Mesenchymal stem cell (in vitro differentiated cells and primary cell): ENCODE measurements around the gene PPP1R10.

ENCODE experiments used
- DNase-seq: peaks from one replicate; pipeline ENCODE4 v3.0.0-alpha.2; 2013
- H2AFZ ChIP-seq: one replicate; pipeline ENCODE4 v1.6.1; 2013; ENCODE audit warnings: low read depth, mild to moderate bottlenecking, control low read depth, inconsistent platforms, low read length, moderate library complexity
- H2AK5ac ChIP-seq: 2 replicates; pipeline ENCODE4 v1.6.1; 2013; ENCODE audit warnings: low read length, moderate library complexity, mild to moderate bottlenecking, inconsistent platforms; ENCODE audit not compliant: severe bottlenecking
- H2BK120ac ChIP-seq: one replicate; pipeline ENCODE4 v1.6.1; 2013; ENCODE audit warnings: low read depth, mild to moderate bottlenecking, inconsistent platforms, low read length, moderate library complexity
- H2BK12ac ChIP-seq, 2 experiments: one replicate each; pipeline ENCODE4 v1.6.1; 2013; ENCODE audit warnings: inconsistent platforms in 2 of 2, low read length in 2 of 2, mild to moderate bottlenecking in 2 of 2, moderate library complexity in 2 of 2, control low read depth in 1 of 2
- H2BK15ac ChIP-seq: one replicate; pipeline ENCODE4 v1.6.1; 2013; ENCODE audit warnings: mild to moderate bottlenecking, low read depth, inconsistent platforms; ENCODE audit not compliant: poor library complexity, severe bottlenecking
- H2BK5ac ChIP-seq: 2 replicates; pipeline ENCODE4 v1.6.1; 2013; ENCODE audit warnings: low read depth, mild to moderate bottlenecking, low read length, control low read depth, inconsistent platforms; ENCODE audit not compliant: poor library complexity, severe bottlenecking
- H3K14ac ChIP-seq, 2 experiments: one replicate each; pipeline ENCODE4 v1.6.1; 2013; ENCODE audit warnings: inconsistent platforms in 2 of 2, low read length in 2 of 2, control low read depth in 1 of 2, mild to moderate bottlenecking in 1 of 2, moderate library complexity in 1 of 2
- H3K18ac ChIP-seq, 2 experiments: one replicate each; pipeline ENCODE4 v1.6.1; 2013; ENCODE audit warnings: inconsistent platforms in 2 of 2, low read length in 2 of 2, control low read depth in 1 of 2, low read depth in 1 of 2, mild to moderate bottlenecking in 1 of 2
- H3K23ac ChIP-seq, 2 experiments: one replicate each; pipeline ENCODE4 v1.6.1; 2013; ENCODE audit warnings: inconsistent platforms in 2 of 2, low read length in 2 of 2, mild to moderate bottlenecking in 2 of 2, moderate library complexity in 2 of 2, control low read depth in 1 of 2
- H3K27ac ChIP-seq: 2 replicates; pipeline ENCODE4 v1.5.1; 2013; ENCODE audit warnings: mild to moderate bottlenecking, moderate library complexity, low read length, control low read depth, inconsistent platforms; ENCODE audit not compliant: poor library complexity, severe bottlenecking
- H3K27me3 ChIP-seq, 2 experiments: 2 replicates each; pipeline versions ENCODE4 v1.6.1 to v1.7.0; 2013; ENCODE audit warnings: low read length in 2 of 2, mild to moderate bottlenecking in 2 of 2, moderate library complexity in 2 of 2, control low read depth in 1 of 2, inconsistent platforms in 1 of 2; ENCODE audit not compliant: control insufficient read depth in 1 of 2, insufficient read depth in 1 of 2
- H3K36me3 ChIP-seq, 2 experiments: 2 replicates each; pipeline versions ENCODE4 v1.6.1 to v1.7.0; 2013; ENCODE audit warnings: low read length in 2 of 2, control low read depth in 1 of 2, inconsistent platforms in 1 of 2, low read depth in 1 of 2, mild to moderate bottlenecking in 1 of 2; ENCODE audit not compliant: insufficient read depth in 2 of 2, control insufficient read depth in 1 of 2
- H3K4ac ChIP-seq, 2 experiments: one replicate each; pipeline ENCODE4 v1.6.1; 2013; ENCODE audit warnings: inconsistent platforms in 2 of 2, low read length in 2 of 2, mild to moderate bottlenecking in 2 of 2, moderate library complexity in 2 of 2, control low read depth in 1 of 2, low read depth in 1 of 2
- H3K4me1 ChIP-seq: 2 replicates; pipeline ENCODE4 v1.6.1; 2013; ENCODE audit warnings: low read depth, low read length, control low read depth; ENCODE audit not compliant: control insufficient read depth, insufficient read depth
- H3K4me2 ChIP-seq: 2 replicates; pipeline ENCODE4 v1.6.1; 2013; ENCODE audit warnings: low read length, mild to moderate bottlenecking, inconsistent platforms; ENCODE audit not compliant: poor library complexity, severe bottlenecking
- H3K4me3 ChIP-seq, 2 experiments: 2 replicates each; pipeline versions ENCODE4 v1.5.1 to v1.7.0; 2013; ENCODE audit warnings: low read length in 2 of 2, mild to moderate bottlenecking in 2 of 2, control low read depth in 1 of 2, low read depth in 1 of 2; ENCODE audit not compliant: insufficient read depth in 1 of 2
- H3K79me1 ChIP-seq: replicated peaks from 2 replicates; pipeline ENCODE4 v1.6.1; 2013; ENCODE audit warnings: mild to moderate bottlenecking, control low read depth, low read length, inconsistent platforms; ENCODE audit not compliant: poor library complexity, severe bottlenecking
- H3K9ac ChIP-seq: 2 replicates; pipeline ENCODE4 v1.7.0; 2013; ENCODE audit warnings: mild to moderate bottlenecking, low read length, moderate library complexity
- H3K9me3 ChIP-seq: 2 replicates; pipeline ENCODE4 v1.7.0; 2013; ENCODE audit warnings: mild to moderate bottlenecking, low read length; ENCODE audit not compliant: control insufficient read depth
- H4K8ac ChIP-seq: one replicate; pipeline ENCODE4 v1.6.1; 2013; ENCODE audit warnings: inconsistent platforms, mild to moderate bottlenecking, low read length, moderate library complexity
- H4K91ac ChIP-seq: one replicate; pipeline ENCODE4 v1.6.1; 2013; ENCODE audit warnings: mild to moderate bottlenecking, low read length, inconsistent platforms
- WGBS: methylation state at CpG from one replicate; pipeline ENCODE4 v1.1.7; 2013; ENCODE audit warnings: mixed read lengths; 5-methylcytosine and 5-hydroxymethylcytosine counted together

The PPP1R10 gene

DNA sequence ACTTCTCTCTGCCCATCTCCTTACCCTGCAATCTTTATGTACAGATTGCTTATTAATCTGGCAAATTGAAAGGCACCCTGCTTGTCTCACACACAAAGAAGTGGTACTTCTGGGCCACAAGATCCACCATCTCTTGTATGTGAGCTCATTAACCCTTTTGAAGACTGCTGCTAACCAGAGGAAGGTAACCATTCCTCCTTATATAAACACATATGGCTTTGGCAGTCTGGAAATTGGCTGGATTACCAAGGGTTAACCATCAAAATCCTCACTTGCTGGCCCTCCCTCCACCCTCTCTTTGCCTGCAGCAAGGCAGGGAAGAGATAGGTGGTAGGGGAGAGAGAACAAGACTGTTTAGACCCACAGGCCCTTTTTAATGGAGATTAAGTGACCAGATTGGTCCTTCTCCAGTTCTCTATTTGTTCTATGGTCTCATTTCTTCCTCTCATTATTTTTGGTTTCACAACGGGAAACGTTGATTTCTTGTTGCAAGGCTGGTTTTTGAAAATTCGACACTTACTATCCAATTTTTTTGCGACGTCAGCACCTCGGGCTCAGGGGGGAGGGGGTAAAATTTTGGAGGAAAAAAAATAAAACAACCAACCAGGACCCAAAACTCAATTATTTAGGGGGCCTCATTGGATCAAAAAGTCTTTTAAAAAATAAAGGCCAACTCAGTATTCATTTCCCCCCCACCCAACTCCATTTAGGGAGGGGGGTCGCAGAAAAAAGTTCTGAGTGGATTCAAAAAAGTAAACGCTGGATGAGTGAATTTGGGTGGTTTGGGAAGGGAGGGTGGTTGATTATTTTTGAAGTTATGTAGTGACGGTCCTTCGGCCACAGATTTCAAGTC, 859 bp downstream of the PPP1R10 start:
- H3K14ac ChIP-seq = peak overlapping the region; percentile 62 to 90
- H4K8ac ChIP-seq = peak overlapping the region; percentile 98
- H3K9me3 ChIP-seq = no peaks in the 10 kb centered on the region
- peak; percentile 52 for DNase-seq
- peak overlapping the region; percentile 100 for H3K9ac ChIP-seq
- no peak overlapping the region for H2BK120ac ChIP-seq
- peak overlapping the region; percentile 80 for H3K4me2 ChIP-seq
- peaks cover 5% of the 10 kb centered on the region for H3K79me1 ChIP-seq
- H2BK12ac ChIP-seq = peak overlapping the region in 1 of 2 experiments; percentile 59
- peak overlapping the region; percentile 98 for H4K91ac ChIP-seq
- peak overlapping the region; percentile 74 to 97 for H3K4me3 ChIP-seq
- H3K18ac ChIP-seq = peak overlapping the region; percentile 93 to 94
- H2AK5ac ChIP-seq = peak overlapping the region; percentile 76
- H2BK15ac ChIP-seq = no peak overlapping the region
- peak overlapping the region; percentile 93 for H3K27ac ChIP-seq
- 0% methylated on average over 4 of the region's 10 CpGs for WGBS
- H3K27me3 ChIP-seq = no peaks in the 10 kb centered on the region
- H3K23ac ChIP-seq = peak overlapping the region in 1 of 2 experiments; percentile 67
- peak overlapping the region; percentile 71 to 95 for H3K4ac ChIP-seq
- peaks cover 4% of the 10 kb centered on the region for H3K4me1 ChIP-seq
- H2AFZ ChIP-seq = no peak overlapping the region
- peak overlapping the region; percentile 22 for H2BK5ac ChIP-seq
- peaks cover 12 to 38% of the 10 kb centered on the region in 2 experiments for H3K36me3 ChIP-seq

DNA sequence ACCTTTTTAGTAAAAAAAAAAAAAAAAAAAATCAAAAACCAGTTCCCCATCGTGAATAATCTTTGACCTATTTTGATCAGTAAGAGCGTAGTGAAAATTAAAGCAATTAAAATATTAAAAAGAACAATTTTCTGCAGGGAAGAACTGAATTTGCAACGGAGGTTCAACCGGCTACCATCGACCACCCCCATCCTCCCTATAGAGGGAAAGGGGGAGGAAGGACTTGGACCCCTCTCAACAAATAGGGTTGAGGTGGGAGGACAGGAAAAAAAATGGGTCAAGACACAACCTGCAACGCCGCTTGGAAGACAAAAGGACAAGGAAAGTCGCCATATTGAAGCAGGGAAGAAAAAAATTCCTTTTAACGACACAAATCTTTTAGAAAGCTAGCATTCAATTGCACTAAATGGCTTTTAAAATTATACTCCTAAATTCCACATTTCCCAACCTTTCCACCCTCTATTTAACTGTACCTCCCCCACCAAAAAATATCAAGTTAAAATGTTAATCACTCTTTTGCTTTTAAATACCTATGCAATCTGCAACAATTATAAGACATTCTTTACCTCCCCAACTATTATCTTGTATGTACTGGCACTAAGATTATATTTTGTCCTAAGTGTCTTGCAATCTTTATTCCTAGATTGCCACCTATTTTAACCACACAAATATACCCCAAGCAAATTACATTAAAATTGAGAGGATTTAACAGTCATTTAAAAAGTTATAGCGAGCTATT, 1.7 kb downstream of the PPP1R10 start:
- Histone ChIP-seq H3K14ac (peak overlapping the region in 1 of 2 experiments; percentile 58), H3K4ac (no peak overlapping the region), H3K36me3 (peaks cover 9 to 35% of the 10 kb centered on the region in 2 experiments), H3K27me3 (no peaks in the 10 kb centered on the region), H3K27ac (peak overlapping the region; percentile 93), H3K23ac (no peak overlapping the region), H3K4me2 (peak overlapping the region; percentile 80), H3K18ac (peak overlapping the region in 1 of 2 experiments; percentile 92), H2BK5ac (no peak overlapping the region), H2BK120ac (peak overlapping the region; percentile 64), H2BK12ac (no peak overlapping the region), H3K79me1 (peaks cover 6% of the 10 kb centered on the region), H2BK15ac (no peak overlapping the region), H3K9me3 (no peaks in the 10 kb centered on the region), H4K91ac (no peak overlapping the region), H2AFZ (no peak overlapping the region), H3K4me3 (peak overlapping the region; percentile 34 to 97), H3K4me1 (peaks cover 7% of the 10 kb centered on the region), H2AK5ac (peak overlapping the region; percentile 91), H4K8ac (peak overlapping the region; percentile 81), H3K9ac (peak overlapping the region; percentile 100)
- peak; percentile 91 for DNase-seq
- 1% methylated on average over 7 of the region's 10 CpGs for WGBS

DNA sequence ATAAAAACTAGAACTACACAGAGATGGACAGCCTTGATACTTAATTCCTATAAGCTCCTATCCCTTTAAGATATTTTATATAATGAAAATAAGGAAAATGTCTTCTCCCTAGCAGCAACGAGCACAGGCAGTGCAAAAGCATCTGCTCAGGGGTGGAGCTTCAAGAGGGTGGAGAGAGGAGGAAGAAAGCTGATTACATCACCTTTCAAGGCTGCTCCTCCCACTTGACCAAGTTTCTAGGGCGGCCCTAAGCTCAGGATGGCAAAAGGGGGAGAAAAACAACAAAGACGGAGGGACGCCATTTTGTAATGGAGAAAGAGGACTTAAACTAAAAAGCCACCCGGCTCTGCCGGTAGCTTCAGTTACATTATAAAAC, 2.2 kb downstream of the PPP1R10 start:
- Histone ChIP-seq H2AK5ac (no peak overlapping the region), H3K4me1 (peaks cover 7% of the 10 kb centered on the region), H3K4me2 (peak overlapping the region; percentile 72), H3K27ac (peak overlapping the region; percentile 97), H3K79me1 (peaks cover 7% of the 10 kb centered on the region), H3K4me3 (peak overlapping the region in 1 of 2 experiments; percentile 97), H4K91ac (no peak overlapping the region), H4K8ac (no peak overlapping the region), H2BK120ac (no peak overlapping the region), H3K4ac (no peak overlapping the region), H3K36me3 (peaks cover 7 to 37% of the 10 kb centered on the region in 2 experiments), H3K14ac (no peak overlapping the region), H3K9me3 (no peaks in the 10 kb centered on the region), H2BK15ac (no peak overlapping the region), H3K27me3 (no peaks in the 10 kb centered on the region), H3K18ac (no peak overlapping the region), H2BK5ac (no peak overlapping the region), H2AFZ (no peak overlapping the region), H2BK12ac (no peak overlapping the region), H3K9ac (peak overlapping the region; percentile 100), H3K23ac (no peak overlapping the region)
- DNase-seq = peak; percentile 98
- WGBS = no CpG with 5 or more reads among the region's 6 CpGs
